HepG2 (cell line): ENCODE results near the gene PFN1. TPM values are rescaled to one million over a fixed set of nuclear protein-coding genes. Genes with fewer than 3 reads are reported as not detected.

Source experiments
- CEBPG ChIP-seq: IDR thresholded peaks from 2 replicates; pipeline ENCODE4 v1.6.1; 2016
- DPF2 ChIP-seq: sonication (generic); formaldehyde crosslinking; IDR thresholded peaks from 2 replicates; pipeline ENCODE4 v1.4.0; 2020; ENCODE audit warnings: mild to moderate bottlenecking, low read depth, missing genetic modification reagents, borderline replicate concordance
- HOXA5 ChIP-seq: sonication (generic); formaldehyde crosslinking; IDR thresholded peaks from 2 replicates; pipeline ENCODE4 v1.4.0; 2020; ENCODE audit warnings: missing genetic modification reagents
- MAX ChIP-seq: IDR thresholded peaks from 2 replicates; pipeline ENCODE4 v1.6.1; 2012; ENCODE audit warnings: inconsistent platforms
- NFYB ChIP-seq: sonication (generic); formaldehyde crosslinking; IDR thresholded peaks from 2 replicates; pipeline ENCODE4 v1.4.0; 2020; ENCODE audit warnings: missing genetic modification reagents
- SALL2 ChIP-seq: sonication (generic); formaldehyde crosslinking; IDR thresholded peaks from 2 replicates; pipeline ENCODE4 v1.8.1; 2023; ENCODE audit warnings: mild to moderate bottlenecking, missing genetic modification reagents, inconsistent platforms
- TGIF2 ChIP-seq: IDR thresholded peaks from 2 replicates; pipeline ENCODE4 v1.6.1; 2016; ENCODE audit warnings: control low read depth, missing compliant biosample characterization
- TMF1 ChIP-seq: sonication (generic); formaldehyde crosslinking; IDR thresholded peaks from 2 replicates; pipeline ENCODE4 v1.8.1; 2022; ENCODE audit warnings: low read depth, missing genetic modification reagents
- YY1 ChIP-seq: IDR thresholded peaks from 2 replicates; pipeline ENCODE4 v1.6.1; 2011; ENCODE audit warnings: low read length, low read depth, moderate library complexity, mild to moderate bottlenecking; ENCODE audit not compliant: insufficient read depth, insufficient replicate concordance
- ZBTB4 ChIP-seq: sonication (generic); formaldehyde crosslinking; IDR thresholded peaks from 2 replicates; pipeline ENCODE4 v1.4.0; 2020; ENCODE audit warnings: missing genetic modification reagents, mild to moderate bottlenecking, borderline replicate concordance
- ZBTB7A ChIP-seq: sonication (generic); formaldehyde crosslinking; IDR thresholded peaks from 2 replicates; pipeline ENCODE4 v1.8.0; 2022; ENCODE audit warnings: mild to moderate bottlenecking, missing genetic modification reagents
- ZFP41 ChIP-seq: sonication (generic); formaldehyde crosslinking; IDR thresholded peaks from 2 replicates; pipeline ENCODE4 v1.4.0; 2020; ENCODE audit warnings: mild to moderate bottlenecking, missing genetic modification reagents, borderline replicate concordance
- ZMYM3 ChIP-seq: sonication (generic); formaldehyde crosslinking; IDR thresholded peaks from 2 replicates; pipeline ENCODE4 v1.5.1; 2020; ENCODE audit warnings: mild to moderate bottlenecking, missing genetic modification reagents
- ZNF350 ChIP-seq: sonication (generic); formaldehyde crosslinking; IDR thresholded peaks from 2 replicates; pipeline ENCODE4 v1.4.0; 2020; ENCODE audit warnings: mild to moderate bottlenecking, low read depth, missing genetic modification reagents, borderline replicate concordance
- polyA plus RNA-seq, 8 experiments: library from polyadenylated mRNA; depleted of rRNA in 3 of 8; stranded (reverse) in 7 of 8; unstranded in 1 of 8; fragments of >200 nt; fragmentation: Illumina TruSeq in 4 of 8; extraction: Trizol in 4 of 8; gene quantifications; 2 replicates each; pipeline versions ENCODE4 v1.2.1 to v1.2.3, GENCODE V29; 2011 to 2016; ENCODE audit warnings: low read depth in 4 of 8, missing spikeins in 1 of 8, mixed read lengths in 1 of 8; ENCODE audit not compliant: insufficient read depth in 1 of 8
- total RNA-seq, 5 experiments: library from RNA; depleted of rRNA; stranded (reverse); fragments of >200 nt; fragmentation: Illumina TruSeq; extraction: Trizol; gene quantifications; 2 replicates each; pipeline ENCODE4 v1.2.3, GENCODE V29; 2016; ENCODE audit warnings: low read depth in 1 of 5
- TF ChIP-seq, protein P1 (sequence below): sonication (generic); formaldehyde crosslinking; conservative IDR thresholded peaks from 2 replicates; pipeline ENCODE4 v1.4.0; 2020; ENCODE audit warnings: mild to moderate bottlenecking, missing genetic modification reagents, moderate library complexity
- TF ChIP-seq, protein P2 (sequence below): sonication (generic); formaldehyde crosslinking; IDR thresholded peaks from 2 replicates; pipeline ENCODE4 v1.4.0; 2020; ENCODE audit warnings: mild to moderate bottlenecking, low read depth, missing genetic modification reagents

Gene PFN1
- total and polyA plus RNA-seq, 2 of the 13 experiments (the other 11 are each of a cell fraction or from before 2014, with no cell fraction given), result 494 to 613 TPM

GRCh38 chr17:4908711-4909496, 39.4 kb downstream of the PFN1 start (continued):
- TF ChIP-seq MAX, result peak; percentile 25; the same call in 1 of the 2 replicates
- TF ChIP-seq, protein P1, sequence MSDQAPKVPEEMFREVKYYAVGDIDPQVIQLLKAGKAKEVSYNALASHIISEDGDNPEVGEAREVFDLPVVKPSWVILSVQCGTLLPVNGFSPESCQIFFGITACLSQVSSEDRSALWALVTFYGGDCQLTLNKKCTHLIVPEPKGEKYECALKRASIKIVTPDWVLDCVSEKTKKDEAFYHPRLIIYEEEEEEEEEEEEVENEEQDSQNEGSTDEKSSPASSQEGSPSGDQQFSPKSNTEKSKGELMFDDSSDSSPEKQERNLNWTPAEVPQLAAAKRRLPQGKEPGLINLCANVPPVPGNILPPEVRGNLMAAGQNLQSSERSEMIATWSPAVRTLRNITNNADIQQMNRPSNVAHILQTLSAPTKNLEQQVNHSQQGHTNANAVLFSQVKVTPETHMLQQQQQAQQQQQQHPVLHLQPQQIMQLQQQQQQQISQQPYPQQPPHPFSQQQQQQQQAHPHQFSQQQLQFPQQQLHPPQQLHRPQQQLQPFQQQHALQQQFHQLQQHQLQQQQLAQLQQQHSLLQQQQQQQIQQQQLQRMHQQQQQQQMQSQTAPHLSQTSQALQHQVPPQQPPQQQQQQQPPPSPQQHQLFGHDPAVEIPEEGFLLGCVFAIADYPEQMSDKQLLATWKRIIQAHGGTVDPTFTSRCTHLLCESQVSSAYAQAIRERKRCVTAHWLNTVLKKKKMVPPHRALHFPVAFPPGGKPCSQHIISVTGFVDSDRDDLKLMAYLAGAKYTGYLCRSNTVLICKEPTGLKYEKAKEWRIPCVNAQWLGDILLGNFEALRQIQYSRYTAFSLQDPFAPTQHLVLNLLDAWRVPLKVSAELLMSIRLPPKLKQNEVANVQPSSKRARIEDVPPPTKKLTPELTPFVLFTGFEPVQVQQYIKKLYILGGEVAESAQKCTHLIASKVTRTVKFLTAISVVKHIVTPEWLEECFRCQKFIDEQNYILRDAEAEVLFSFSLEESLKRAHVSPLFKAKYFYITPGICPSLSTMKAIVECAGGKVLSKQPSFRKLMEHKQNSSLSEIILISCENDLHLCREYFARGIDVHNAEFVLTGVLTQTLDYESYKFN (CRISPR knock-in tag), result 0 out of 2 replicates have a peak, but pooled peaks have one; percentile 25
- no peak for TF ChIP-seq SALL2 (CRISPR knock-in tag)
- peak; percentile 62; the same call in 1 of the 2 replicates for TF ChIP-seq ZFP41 (CRISPR knock-in tag)
- no peak for TF ChIP-seq NFYB (CRISPR knock-in tag)
- TF ChIP-seq CEBPG (CRISPR knock-in tag), result peak; percentile 86
- TF ChIP-seq DPF2, result no peak
- TF ChIP-seq TGIF2 (CRISPR knock-in tag), result 0 out of 2 replicates have a peak, but pooled peaks have one; percentile 38
- TF ChIP-seq TMF1 (CRISPR knock-in tag), result no peak
- peak; percentile 61 for TF ChIP-seq YY1
- 0 out of 2 replicates have a peak, but pooled peaks have one; percentile 8 for TF ChIP-seq ZBTB4 (CRISPR knock-in tag)
- TF ChIP-seq, protein P2, sequence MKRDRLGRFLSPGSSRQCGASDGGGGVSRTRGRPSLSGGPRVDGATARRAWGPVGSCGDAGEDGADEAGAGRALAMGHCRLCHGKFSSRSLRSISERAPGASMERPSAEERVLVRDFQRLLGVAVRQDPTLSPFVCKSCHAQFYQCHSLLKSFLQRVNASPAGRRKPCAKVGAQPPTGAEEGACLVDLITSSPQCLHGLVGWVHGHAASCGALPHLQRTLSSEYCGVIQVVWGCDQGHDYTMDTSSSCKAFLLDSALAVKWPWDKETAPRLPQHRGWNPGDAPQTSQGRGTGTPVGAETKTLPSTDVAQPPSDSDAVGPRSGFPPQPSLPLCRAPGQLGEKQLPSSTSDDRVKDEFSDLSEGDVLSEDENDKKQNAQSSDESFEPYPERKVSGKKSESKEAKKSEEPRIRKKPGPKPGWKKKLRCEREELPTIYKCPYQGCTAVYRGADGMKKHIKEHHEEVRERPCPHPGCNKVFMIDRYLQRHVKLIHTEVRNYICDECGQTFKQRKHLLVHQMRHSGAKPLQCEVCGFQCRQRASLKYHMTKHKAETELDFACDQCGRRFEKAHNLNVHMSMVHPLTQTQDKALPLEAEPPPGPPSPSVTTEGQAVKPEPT (CRISPR knock-in tag), result 0 out of 2 replicates have a peak, but pooled peaks have one; percentile 49
- peak; percentile 80 for TF ChIP-seq ZNF350
- TF ChIP-seq ZBTB7A (CRISPR knock-in tag), result 0 out of 2 replicates have a peak, but pooled peaks have one; percentile 25
- no peak; the same call in 1 of the 2 replicates for TF ChIP-seq ZMYM3
- peak; percentile 45; the same call in 1 of the 2 replicates for TF ChIP-seq HOXA5
